DMS153 (cell line): ENCODE results near the gene NDUFB6.
"Not testable (repeated sequence)": the region's sequence is repeated elsewhere in the genome, so short reads cannot be mapped to it uniquely, and the experiment has no call there.

Source experiments
- DNase-seq: peaks from one replicate; lab custom pipeline; 2025; lab: John Stamatoyannopoulos, UW

NDUFB6 gene

GRCh38 chr9:32572900-32573523 is at the start of gene NDUFB6:
TSS of gene NDUFB6 (minus strand) at chr9:32573159. CDS start at chr9:32573060, 99 bp downstream.
- DNase-seq, result peak; percentile 83

GRCh38 chr9:32618261-32618660 is 45.3 kb upstream of the NDUFB6 start:
- DNase-seq, result no peak

DNA sequence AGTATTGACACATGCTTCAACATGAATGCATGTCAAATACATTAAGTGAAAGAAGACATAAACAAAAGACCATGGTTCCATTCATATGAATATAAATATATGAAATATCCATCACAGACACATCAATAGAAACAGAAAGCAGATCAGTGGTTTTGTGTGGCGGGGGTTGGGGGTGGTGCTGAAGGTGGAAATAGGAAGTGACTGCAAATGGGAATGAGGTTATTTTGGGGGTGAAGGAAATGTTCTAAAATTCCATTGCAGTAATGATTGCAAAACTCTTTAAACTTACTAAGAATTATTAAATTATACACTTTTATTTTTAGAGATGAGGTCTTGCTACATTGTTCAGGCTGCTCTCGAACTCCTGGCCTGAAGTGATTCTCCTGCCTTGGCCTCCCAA is 33.9 kb upstream of the NDUFB6 start:
- no peak for DNase-seq

- DNase-seq, result no peak
Observed at GRCh38 chr9:32603914-32604852, 31.2 kb upstream of the NDUFB6 start.

GRCh38 chr9:32599021-32599420 is 26.1 kb upstream of the NDUFB6 start:
- DNase-seq, result not testable (repeated sequence)

DNA sequence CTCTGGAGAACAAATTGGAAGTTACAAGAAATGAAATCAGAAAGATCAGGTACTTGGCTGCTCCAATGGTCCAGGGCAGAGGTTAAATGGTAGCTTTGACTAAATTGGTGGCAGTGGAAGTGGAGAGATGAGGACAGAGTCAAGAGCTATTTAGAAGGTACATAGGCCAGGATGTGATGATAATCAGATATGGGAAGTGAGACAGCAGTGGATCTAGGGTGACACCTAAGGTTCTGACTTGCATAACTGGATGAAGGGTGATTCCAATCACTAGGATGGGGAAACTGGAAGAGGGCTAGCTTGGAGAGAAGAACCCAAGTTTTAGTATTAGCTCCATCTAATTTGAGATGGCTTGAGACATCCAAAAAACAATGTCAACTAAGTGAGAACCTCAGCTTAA is 24.0 kb upstream of the NDUFB6 start:
- DNase-seq, result no peak

DNA sequence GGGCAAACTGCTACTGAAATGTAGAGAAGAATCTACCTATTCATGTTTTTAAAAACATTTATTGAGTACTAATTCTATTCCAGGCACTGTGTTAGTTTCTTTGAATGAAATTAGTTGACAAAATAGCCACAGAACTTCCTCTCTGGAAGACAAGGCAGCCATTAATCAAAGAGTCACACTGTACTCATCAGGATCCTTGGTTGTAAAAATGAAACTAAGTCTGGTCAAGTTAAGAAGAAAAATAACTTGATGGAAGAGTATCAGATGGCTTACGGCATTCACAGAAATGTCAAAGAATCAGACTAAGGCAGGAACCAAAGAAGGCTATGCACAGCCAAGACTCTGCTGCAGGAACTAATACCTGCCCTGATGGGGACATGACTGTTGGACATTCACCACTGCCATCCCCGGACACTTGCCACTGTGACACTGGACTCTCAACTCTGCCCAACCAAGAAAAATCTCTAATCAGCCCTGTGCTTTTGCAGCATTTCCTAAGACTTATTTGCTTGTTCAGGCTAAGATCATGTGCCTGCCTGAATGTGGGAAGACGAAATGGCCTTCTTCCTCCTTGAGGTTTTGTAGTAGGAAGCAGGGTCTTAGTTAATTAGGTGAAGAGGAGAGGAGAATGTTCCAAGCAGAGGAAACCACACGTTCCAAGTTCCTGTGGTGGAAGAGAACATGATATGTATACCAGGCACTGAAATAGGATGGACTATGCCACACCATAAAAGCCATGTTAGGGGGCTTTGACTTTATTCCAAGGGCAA is 23.3 kb upstream of the NDUFB6 start:
- no peak for DNase-seq

GRCh38 chr9:32590898-32591297 is 17.9 kb upstream of the NDUFB6 start:
- no peak for DNase-seq

GRCh38 chr9:32590476-32590875 is 17.5 kb upstream of the NDUFB6 start:
- no peak for DNase-seq

DNA sequence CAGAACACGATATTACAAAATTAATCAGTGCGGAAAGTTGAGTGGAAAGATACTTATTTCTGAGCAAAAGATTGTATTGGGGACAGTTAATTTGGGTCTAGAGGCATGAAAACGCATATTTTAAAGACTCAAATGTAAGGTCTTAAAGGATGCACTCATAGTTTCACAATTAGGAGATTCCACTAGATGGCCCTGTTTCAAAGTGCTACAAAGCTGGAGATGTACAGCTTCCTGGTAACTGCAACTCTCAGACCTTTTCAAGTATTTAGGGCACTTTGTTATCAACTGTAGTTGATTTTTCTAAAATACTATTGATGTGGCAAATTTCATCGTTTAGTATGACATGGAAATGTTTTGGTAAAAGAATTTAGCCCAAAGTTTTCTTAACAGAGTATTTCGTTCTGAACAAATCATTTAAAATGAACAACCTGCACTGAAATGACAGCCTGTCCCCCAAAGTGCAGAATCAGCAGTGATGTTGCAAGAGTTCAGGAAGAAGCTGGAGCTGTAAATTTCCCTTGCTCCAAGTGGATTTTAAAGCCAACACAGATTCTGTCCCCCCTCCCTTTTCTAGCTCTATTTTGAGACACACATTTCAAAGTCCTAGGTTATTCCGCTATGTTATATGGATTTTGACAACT is 16.2 kb upstream of the NDUFB6 start:
- DNase-seq, result peak; percentile 11

DNA sequence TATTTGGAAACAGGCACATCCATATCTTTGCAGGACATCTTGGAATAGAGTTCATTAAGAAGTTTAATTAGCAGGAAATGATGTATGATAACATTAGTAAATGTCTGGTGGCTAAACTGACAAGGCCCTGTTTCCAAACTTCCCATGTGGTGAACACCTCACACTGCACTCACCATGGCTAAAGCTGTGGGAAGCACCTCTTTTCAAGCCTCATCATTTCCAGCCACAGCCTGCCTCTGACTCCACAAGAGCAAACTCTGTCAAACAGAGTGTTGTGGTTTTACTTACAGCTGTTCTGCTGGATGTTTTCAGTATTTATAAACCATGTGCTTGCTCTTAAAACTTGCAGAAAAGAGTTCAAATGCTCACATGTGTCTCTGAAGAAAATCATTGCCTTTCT is 14.9 kb upstream of the NDUFB6 start:
- no peak for DNase-seq

- DNase-seq, result no peak
Observed at GRCh38 chr9:32584784-32585183, 11.8 kb upstream of the NDUFB6 start.

GRCh38 chr9:32581512-32582143 is 8.7 kb upstream of the NDUFB6 start:
- DNase-seq, result peak; percentile 6

DNA sequence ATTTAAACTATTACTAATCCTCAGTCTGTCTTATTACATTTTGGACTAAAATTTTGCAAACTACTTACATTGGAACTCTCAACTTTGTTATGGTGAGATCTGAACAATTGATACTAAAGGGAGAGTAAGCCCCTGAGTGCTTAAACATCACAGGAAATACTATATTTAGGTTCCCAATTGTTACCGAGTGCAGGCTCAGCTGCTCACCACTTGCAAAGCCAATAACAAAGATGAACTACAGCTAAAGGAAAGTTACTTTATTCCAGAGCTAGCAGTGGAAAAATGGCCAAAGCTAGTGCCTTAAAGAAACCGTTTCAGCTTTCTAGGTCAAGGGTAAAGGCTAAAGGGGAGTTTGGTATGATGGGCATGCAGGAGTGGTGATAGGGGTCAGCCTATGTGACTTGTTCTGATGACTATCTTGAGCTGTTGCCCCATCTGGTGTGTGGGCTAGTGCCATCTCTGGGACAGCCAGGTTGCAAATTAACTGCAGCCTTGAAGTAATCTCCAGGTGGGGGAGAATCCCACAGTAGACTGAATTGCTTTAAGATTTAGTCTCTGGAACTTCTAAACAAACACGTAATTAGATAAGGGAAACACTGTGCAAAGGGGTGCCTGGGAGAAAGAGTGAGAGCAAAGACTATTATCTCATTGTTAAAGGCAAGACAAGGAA is 7.8 kb upstream of the NDUFB6 start:
- no peak for DNase-seq

DNA sequence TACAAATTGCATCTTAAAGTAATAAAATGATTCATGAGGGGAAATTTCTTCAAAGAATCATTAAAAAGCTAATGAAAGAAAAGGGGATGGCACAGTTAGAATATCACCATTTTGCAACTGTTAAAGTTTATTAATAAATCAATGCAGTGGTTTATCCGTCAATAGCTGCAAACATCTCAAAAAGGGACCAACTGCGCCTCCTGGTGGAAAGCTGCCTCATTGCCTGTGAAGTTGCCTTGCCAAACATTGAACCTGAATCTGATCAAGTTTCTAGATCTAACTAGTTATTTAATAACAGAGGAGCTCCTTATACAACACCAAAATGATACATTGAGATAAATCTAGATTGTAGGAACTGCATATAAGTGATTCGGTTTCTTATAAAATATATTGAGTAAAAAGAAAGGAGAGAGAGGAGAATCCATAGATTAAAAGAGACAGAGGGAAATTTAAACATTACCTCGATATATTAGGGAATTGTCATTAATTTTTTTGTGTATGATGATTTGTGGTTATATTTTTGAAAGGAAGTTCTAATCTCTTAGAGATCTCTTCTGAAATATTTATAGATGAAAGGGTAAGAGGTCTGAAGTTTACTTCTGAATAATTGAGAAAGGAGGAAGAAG is 6.9 kb upstream of the NDUFB6 start:
- DNase-seq, result peak; percentile 22

GRCh38 chr9:32578976-32579375 is 6.0 kb upstream of the NDUFB6 start:
- no peak for DNase-seq

DNA sequence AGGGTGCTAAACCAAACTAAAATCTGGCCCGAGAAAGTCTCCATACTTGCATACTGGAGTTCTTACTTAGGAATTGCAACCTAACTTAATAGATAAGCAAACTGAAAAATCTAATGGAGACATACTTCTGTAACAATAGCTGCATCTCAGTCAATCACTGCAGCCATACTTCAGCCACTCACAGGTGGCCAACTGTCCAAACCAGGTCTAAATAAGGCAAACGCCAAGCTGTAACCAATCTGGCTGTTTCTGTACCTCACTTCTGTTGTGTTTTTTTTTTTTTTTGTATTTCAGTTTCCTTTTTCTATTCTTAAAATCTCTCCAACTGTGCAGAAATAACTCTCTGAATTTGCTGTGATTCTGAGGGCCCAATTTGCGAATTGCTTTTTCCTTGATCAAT is 4.4 kb upstream of the NDUFB6 start:
- no peak for DNase-seq

GRCh38 chr9:32574858-32575257 is 1.9 kb upstream of the NDUFB6 start:
- DNase-seq, result no peak

DNA sequence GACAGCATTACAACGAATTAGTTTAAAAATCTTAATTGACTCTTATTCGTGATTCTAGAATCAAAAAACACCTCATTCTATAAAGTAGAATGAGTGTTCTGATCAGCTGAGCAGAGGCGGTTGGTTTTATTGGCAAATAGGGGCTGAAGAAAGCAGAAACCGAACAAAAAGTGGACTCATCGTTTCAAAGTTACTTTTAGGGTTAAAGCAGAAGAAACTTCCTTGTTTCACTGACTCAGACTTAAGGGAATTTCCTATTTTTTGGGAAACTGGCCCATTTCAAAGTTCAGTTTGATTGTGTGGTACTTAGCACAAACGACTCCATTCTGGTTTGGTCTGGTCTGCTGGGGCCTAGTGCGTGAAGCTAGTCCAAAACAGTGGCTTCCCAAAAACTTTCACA is 862 bp upstream of the NDUFB6 start:
- no peak for DNase-seq
